Activated CD4-positive, alpha-beta T cell treated with anti-CD3 and anti-CD28 coated beads for 36 hours (primary cell): ENCODE results near the gene GPR26. TPM values are rescaled to one million over a fixed set of nuclear protein-coding genes. Genes with fewer than 3 reads are reported as not detected.

ENCODE experiments used
- ATAC-seq: fragments of 200-7000 bp; cut with Tn5 transposase; one replicate; pipeline ENCODE4 v1.10.0; 2021; ENCODE audit warnings: mild to moderate bottlenecking, moderate library complexity
- CTCF ChIA-PET: fragments of 350-600 bp; sonication (Branson Sonifier 250); formaldehyde crosslinking; loops from one replicate; lab custom pipeline; 2021; ENCODE audit warnings: antibody characterized with exemption; lab: Charles Lee
- POLR2A ChIA-PET: fragments of 350-600 bp; sonication (Branson Sonifier 250); formaldehyde crosslinking; loops from one replicate; lab custom pipeline; 2021; ENCODE audit warnings: antibody characterized with exemption, inconsistent platforms; lab: Charles Lee
- DNase-seq: peaks from one replicate; pipeline ENCODE4 v3.0.0-alpha.2; 2020
- H3K27ac Mint-ChIP-seq: one replicate; pipeline ENCODE4 v1.8.0; 2021; ENCODE audit warnings: mixed read lengths
- H3K27me3 Mint-ChIP-seq: one replicate; pipeline ENCODE4 v1.8.0; 2021; ENCODE audit warnings: mixed read lengths
- H3K36me3 Mint-ChIP-seq: one replicate; pipeline ENCODE4 v1.8.0; 2021; ENCODE audit warnings: low read depth, mixed read lengths
- H3K4me1 Mint-ChIP-seq: one replicate; pipeline ENCODE4 v1.8.0; 2021; ENCODE audit warnings: mixed read lengths
- H3K4me3 Mint-ChIP-seq: one replicate; pipeline ENCODE4 v1.8.0; 2021; ENCODE audit warnings: mild to moderate bottlenecking, moderate library complexity, mixed read lengths
- H3K9me3 Mint-ChIP-seq: one replicate; pipeline ENCODE4 v1.8.0; 2021; ENCODE audit warnings: low read depth, mixed read lengths
- intact Hi-C, 2 experiments: fragments of 100-400 bp; cut with DNase I in 1 of 2; cut with micrococcal nuclease in 1 of 2; formaldehyde crosslinking; loops; one replicate each; pipeline versions ENCODE4 v1.14.2 to v1.15.1; 2022 to 2024; cut with DNase I, micrococcal nuclease
- total RNA-seq, 2 experiments: library from RNA; stranded (reverse); gene quantifications; one replicate each; pipeline ENCODE4 v1.2.3, GENCODE V29; 2021

GPR26 gene
- total RNA-seq, 2 experiments from 2014 or later = not detected

DNA sequence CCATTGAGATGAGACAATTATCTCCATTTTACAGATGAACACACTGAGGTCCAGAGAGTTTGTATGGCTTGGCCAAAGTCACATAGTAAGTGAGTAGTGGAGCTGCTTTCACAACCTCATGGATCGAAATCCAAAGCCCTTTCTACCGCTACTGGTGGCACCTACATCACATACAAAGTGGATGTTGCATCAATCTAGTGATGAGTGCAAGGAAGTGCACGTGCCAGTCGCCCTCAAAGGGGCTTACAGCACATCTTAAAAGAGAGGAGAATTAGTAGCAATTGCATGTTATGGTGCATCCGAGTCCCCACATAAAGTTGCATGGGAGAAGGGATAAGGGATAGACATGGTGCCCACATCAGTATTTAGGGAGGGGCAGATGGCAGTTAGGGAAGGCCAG is 31.0 kb upstream of the GPR26 start:
- Mint-ChIP-seq H3K4me3 (no peak overlapping the region), H3K36me3 (no peaks in the 10 kb centered on the region), H3K4me1 (no peaks in the 10 kb centered on the region), H3K9me3 (peaks cover 4% of the 10 kb centered on the region), H3K27ac (no peak overlapping the region), H3K27me3 (peaks cover 18% of the 10 kb centered on the region)
- ChIA-PET CTCF (interaction anchor here (0.7 kb wide), 1 partner anchor 582 kb away, joined by 3 read pairs; no protein-coding TSS in a partner anchor), POLR2A (no interaction called here)
- intact Hi-C loops = no loop called here
- DNase-seq (no peak), ATAC-seq (no peak)

DNA sequence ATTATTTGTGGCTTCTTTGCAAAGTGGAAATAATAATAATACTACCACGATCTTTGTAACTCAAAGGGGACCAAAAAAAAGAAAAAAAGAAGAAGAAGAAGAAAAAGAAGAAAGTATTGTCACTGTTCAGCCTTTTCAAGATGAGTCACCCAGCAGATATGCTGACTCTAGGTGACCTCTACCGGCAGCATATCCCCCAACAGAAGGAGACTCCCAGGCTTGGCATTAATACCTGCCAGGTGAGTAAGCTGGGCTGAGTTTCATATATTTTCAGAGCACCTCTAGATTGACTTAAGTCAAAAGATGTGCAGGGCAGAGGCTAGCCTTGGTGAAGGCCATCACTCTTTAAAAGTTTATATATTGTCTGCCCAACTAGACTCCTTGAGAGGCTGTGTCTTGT is 30.4 kb upstream of the GPR26 start:
- peaks cover 4% of the 10 kb centered on the region for H3K9me3 Mint-ChIP-seq
- H3K4me1 Mint-ChIP-seq = no peaks in the 10 kb centered on the region
- peaks cover 21% of the 10 kb centered on the region for H3K27me3 Mint-ChIP-seq
- ATAC-seq (no peak), DNase-seq (no peak)
- POLR2A ChIA-PET = no interaction called here
- intact Hi-C loops = no loop called here
- CTCF ChIA-PET = interaction anchor here (0.7 kb wide), 2 partner anchors 583 to 1993 kb away, joined by 3 read pairs; no protein-coding TSS in a partner anchor
- no peaks in the 10 kb centered on the region for H3K36me3 Mint-ChIP-seq
- no peak overlapping the region for H3K4me3 Mint-ChIP-seq
- no peak overlapping the region for H3K27ac Mint-ChIP-seq

DNA sequence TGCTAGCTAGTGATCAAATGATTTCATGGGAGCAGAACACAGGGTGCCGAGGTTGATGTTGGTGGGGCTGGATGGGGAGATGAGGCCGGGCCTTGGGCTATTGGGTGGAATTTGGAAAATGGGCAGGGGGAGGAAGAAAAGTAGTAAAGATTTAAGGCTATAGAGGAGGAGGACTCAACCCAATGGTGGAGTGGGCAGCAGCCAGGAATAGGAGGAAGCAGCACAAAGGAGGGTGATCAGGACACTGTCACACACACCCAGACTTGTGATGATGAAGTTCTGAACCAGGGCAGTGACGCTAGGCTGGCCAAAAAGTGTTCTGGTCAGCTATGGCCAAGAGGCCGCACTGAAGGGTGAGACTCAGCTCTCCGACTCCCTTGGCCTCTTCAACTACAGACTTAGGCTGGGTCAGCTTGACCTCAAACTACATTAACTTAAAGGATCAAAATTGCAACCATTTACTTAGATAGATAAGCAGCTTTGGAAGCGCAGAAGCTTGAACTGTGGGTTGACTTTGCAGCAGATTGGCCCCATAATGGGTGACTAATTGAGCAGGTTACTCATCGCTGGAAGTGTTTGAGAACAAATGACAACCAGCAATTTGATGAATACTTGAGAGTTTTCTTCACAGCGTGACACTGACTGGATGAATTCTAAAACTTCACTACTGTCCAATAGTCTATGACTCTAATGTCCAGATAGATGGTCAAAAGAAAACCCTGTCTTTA is 29.4 kb upstream of the GPR26 start:
- peaks cover 21% of the 10 kb centered on the region for H3K27me3 Mint-ChIP-seq
- H3K36me3 Mint-ChIP-seq = no peaks in the 10 kb centered on the region
- H3K9me3 Mint-ChIP-seq = peaks cover 4% of the 10 kb centered on the region
- ATAC-seq (no peak), DNase-seq (no peak)
- ChIA-PET POLR2A (no interaction called here), CTCF (interaction anchor here (0.7 kb wide), 1 partner anchor 1992 kb away, joined by 3 read pairs; no protein-coding TSS in a partner anchor)
- H3K27ac Mint-ChIP-seq = no peak overlapping the region
- no peak overlapping the region for H3K4me3 Mint-ChIP-seq
- intact Hi-C loops = no loop called here
- no peaks in the 10 kb centered on the region for H3K4me1 Mint-ChIP-seq

DNA sequence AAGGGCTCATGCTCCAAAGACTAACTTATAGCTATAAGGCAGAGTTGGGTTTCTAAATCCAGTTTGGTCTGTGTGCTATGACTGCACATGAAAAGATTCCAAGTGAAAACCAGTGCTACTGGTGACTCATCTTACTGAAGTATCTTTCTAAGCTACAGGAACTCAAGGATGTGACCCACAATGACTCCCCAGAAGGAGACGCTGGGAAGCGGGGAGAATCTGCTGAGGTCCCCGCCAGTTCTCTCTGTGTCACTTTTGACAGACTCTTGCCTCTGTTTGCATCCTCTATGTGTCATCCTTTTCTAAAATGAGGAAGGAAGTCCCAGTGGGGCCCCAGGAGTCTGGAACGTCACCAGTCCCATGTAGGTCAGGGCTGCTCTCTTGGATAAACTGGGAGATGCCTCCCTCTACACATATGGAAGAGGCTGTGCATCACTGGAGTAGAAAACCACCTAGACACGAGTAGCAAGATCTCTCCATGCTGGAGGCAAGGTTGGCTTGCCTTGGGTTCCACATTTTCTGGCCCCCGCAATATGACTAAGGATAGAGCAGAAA is 28.8 kb upstream of the GPR26 start:
- Mint-ChIP-seq H3K4me3 (no peak overlapping the region), H3K27ac (no peak overlapping the region), H3K27me3 (peaks cover 19% of the 10 kb centered on the region), H3K4me1 (no peaks in the 10 kb centered on the region), H3K36me3 (no peaks in the 10 kb centered on the region), H3K9me3 (no peaks in the 10 kb centered on the region)
- DNase-seq = no peak
- CTCF ChIA-PET = no interaction called here
- ATAC-seq = no peak
- POLR2A ChIA-PET = no interaction called here
- intact Hi-C loops = no loop called here

GRCh38 chr10:123639131-123639530 is 27.0 kb upstream of the GPR26 start:
- Mint-ChIP-seq H3K9me3 (no peaks in the 10 kb centered on the region), H3K4me1 (no peaks in the 10 kb centered on the region), H3K27ac (no peak overlapping the region), H3K36me3 (no peaks in the 10 kb centered on the region), H3K27me3 (peaks cover 23% of the 10 kb centered on the region), H3K4me3 (no peak overlapping the region)
- ChIA-PET POLR2A (no interaction called here), CTCF (no interaction called here)
- intact Hi-C loops = no loop called here
- no peak for ATAC-seq
- DNase-seq = no peak

DNA sequence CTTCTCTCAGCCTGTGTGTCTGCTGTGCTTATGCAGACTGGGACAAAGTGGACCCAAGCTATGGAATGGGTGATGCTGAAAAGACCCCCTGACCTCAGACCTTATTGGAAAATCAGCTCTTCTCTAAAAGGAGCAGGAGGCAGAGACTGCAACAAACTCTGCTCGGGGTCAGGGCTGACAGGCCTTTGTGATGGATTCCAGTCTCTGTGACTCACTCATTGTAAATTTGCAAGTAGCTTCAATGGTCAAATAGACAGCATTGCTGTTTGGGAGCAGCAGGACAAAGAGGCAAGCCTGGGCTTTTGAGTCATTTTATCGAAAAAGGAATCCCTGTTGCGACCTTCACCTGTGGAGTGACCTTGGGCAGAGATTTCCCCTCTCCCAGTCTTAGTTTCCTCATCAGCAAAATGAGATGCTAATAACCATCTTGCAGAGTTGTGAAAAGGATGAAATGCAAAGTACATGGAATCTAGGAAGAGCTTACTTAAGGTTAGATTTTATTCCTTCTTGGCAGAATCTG is 26.1 kb upstream of the GPR26 start:
- Mint-ChIP-seq H3K9me3 (no peaks in the 10 kb centered on the region), H3K27me3 (peaks cover 25% of the 10 kb centered on the region), H3K27ac (no peak overlapping the region), H3K4me3 (no peak overlapping the region), H3K36me3 (no peaks in the 10 kb centered on the region), H3K4me1 (no peaks in the 10 kb centered on the region)
- DNase-seq = no peak
- ChIA-PET POLR2A (no interaction called here), CTCF (no interaction called here)
- intact Hi-C loops = no loop called here
- no peak for ATAC-seq

DNA sequence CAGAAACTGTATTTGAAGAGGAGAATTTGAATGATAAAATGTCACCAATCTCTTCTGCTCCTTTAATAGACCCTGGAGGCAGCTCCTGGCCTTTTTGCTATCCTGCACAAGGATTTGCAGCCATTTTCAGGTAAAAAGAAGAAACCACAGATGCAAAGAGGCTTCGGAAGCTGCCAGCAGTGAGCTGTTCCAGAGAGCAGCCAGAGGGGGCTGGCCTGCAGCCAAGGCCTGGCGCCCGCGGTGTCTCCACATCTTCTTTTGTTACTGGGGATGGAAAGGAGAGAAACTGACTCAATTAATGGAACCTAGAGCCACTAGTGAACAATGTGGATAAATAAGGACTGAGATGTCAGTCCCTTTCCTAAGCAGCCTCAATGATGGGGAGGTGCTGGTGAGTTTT is 23.9 kb upstream of the GPR26 start:
- no peak overlapping the region for H3K4me3 Mint-ChIP-seq
- H3K27ac Mint-ChIP-seq = no peak overlapping the region
- ChIA-PET CTCF (no interaction called here), POLR2A (no interaction called here)
- DNase-seq = no peak
- H3K4me1 Mint-ChIP-seq = no peaks in the 10 kb centered on the region
- H3K36me3 Mint-ChIP-seq = no peaks in the 10 kb centered on the region
- ATAC-seq = no peak
- H3K9me3 Mint-ChIP-seq = no peaks in the 10 kb centered on the region
- peaks cover 24% of the 10 kb centered on the region for H3K27me3 Mint-ChIP-seq
- intact Hi-C loops = no loop called here

DNA sequence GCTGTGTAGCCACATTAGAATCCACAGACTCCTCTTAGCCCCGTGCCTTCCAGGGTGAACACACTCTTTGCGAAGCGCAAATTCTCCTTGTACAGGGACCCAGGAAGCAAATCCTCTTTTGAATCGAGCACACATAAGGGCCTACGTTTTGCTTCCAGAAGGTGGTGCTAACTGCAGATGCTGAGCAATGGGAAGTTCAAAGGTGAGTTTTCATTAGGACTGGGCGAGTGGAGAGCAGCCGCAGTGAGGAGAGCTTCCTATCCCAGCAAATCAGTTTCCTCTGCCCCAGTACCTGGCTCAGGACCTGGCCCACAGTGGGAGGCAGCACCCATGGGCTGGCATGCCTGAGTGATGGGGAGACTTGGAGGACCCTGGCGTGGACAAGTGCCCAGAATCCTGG is 23.5 kb upstream of the GPR26 start:
- ChIA-PET CTCF (no interaction called here), POLR2A (no interaction called here)
- Mint-ChIP-seq H3K9me3 (no peaks in the 10 kb centered on the region), H3K36me3 (no peaks in the 10 kb centered on the region), H3K4me1 (no peaks in the 10 kb centered on the region), H3K4me3 (no peak overlapping the region), H3K27me3 (peaks cover 24% of the 10 kb centered on the region), H3K27ac (no peak overlapping the region)
- intact Hi-C loops = no loop called here
- ATAC-seq (no peak), DNase-seq (no peak)

GRCh38 chr10:123643315-123643714 is 22.8 kb upstream of the GPR26 start:
- Mint-ChIP-seq H3K36me3 (no peaks in the 10 kb centered on the region), H3K9me3 (no peaks in the 10 kb centered on the region), H3K4me3 (no peak overlapping the region), H3K27me3 (peaks cover 20% of the 10 kb centered on the region), H3K4me1 (no peaks in the 10 kb centered on the region), H3K27ac (no peak overlapping the region)
- no peak for DNase-seq
- intact Hi-C loops = no loop called here
- ChIA-PET POLR2A (no interaction called here), CTCF (no interaction called here)
- ATAC-seq = no peak

DNA sequence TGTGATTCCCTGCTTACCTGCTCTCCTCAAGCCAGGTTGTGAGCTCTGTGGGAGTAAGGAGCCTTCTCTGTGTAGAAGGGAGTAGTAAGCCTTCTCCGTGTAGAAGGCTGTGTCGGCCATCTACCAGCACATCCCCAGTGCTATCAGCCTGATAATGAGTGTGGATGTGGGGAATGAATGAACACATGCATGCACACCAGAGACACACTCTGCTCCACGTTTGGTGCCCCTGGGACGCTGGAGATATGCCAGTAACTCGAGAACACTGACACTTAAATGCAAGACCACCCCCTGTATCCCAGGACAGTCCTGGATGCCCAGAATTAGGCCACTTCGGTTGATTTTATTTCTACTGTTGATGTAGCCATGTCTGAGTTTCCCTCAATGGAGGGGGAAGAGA is 21.1 kb upstream of the GPR26 start:
- Mint-ChIP-seq H3K36me3 (no peaks in the 10 kb centered on the region), H3K9me3 (no peaks in the 10 kb centered on the region), H3K4me1 (no peaks in the 10 kb centered on the region), H3K27ac (no peak overlapping the region), H3K27me3 (peaks cover 20% of the 10 kb centered on the region), H3K4me3 (no peak overlapping the region)
- POLR2A ChIA-PET = no interaction called here
- intact Hi-C loops = no loop called here
- CTCF ChIA-PET = no interaction called here
- ATAC-seq (no peak), DNase-seq (no peak)

GRCh38 chr10:123645615-123646014 is 20.5 kb upstream of the GPR26 start:
- Mint-ChIP-seq H3K4me3 (no peak overlapping the region), H3K36me3 (no peaks in the 10 kb centered on the region), H3K27me3 (peaks cover 16% of the 10 kb centered on the region), H3K27ac (no peak overlapping the region), H3K4me1 (no peaks in the 10 kb centered on the region), H3K9me3 (no peaks in the 10 kb centered on the region)
- intact Hi-C loops = no loop called here
- POLR2A ChIA-PET = no interaction called here
- CTCF ChIA-PET = no interaction called here
- ATAC-seq = no peak
- no peak for DNase-seq

- Mint-ChIP-seq H3K27me3 (peaks cover 10% of the 10 kb centered on the region), H3K36me3 (no peaks in the 10 kb centered on the region), H3K4me3 (no peak overlapping the region), H3K9me3 (no peaks in the 10 kb centered on the region), H3K27ac (no peak overlapping the region), H3K4me1 (no peaks in the 10 kb centered on the region)
- DNase-seq = no peak
- ChIA-PET POLR2A (no interaction called here), CTCF (no interaction called here)
- ATAC-seq = no peak
- intact Hi-C loops = no loop called here
Observed at GRCh38 chr10:123648595-123648994, 17.6 kb upstream of the GPR26 start.
